ENCODE results near the gene PPFIBP2.

The PPFIBP2 gene

DNA sequence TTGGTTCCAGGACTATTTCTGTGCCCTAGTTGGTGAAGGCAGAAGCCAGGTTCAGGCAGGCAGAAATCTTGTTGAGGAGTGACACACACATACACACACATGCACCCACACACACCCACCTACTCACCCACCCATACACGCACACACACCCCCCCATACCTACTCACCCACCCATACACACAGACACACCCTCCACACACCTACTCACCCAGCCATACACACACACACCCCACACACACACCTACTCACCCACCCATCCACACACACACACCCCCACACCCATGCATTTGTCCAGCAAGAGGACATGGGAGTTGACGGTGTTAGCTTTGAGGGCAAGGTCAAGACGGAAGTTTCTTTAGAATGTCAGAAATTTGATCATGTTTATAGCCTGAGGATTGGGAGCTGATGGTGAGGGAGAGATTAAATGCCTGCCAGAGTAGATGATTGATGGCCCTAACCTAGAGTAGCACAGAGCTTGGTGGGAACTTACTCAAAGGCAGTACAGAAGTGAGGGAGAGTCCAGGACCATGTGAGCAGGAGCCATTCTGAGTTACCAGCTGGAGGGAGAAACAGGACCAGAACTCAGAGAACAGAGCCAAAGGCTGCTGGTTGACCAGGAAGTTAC lies 90.6 kb downstream of the PPFIBP2 start:
- H3K27ac ChIP-seq (ENCODE audit: low read depth, low read length), result no peak overlapping the region

DNA sequence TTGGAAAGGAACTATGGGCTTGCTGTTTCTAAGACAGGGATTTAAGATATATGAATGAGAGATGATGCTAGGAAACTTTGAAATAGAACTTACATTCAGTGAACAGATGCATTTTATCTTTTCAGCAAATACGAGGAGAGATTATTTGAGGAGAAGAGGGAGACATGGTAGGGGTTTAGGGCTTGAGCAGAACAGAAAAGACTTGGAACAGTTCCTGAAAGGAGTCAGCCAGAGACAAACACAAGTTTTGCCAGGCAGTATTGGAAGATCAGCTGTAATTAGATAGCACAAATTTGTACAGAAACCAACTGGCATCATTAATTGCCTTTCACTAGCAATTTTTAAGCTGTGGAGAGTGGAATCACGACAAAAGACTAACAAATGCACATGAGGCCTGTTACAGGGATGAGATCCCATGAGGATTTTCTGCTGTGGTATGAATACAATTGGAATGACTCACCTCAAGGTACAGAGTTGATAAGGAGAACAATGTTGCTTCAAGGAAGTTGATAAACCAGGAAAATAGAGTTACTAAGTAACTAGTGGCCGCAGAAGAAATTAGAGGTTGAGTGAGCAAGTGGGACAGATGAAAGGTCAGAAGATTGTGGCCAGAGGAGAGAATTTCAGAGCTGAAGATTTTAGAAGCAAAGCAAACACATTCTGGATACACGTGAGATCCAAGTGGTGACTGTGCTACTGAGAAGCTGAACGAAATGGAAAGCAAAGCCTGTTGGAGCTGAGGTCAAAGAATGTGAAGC lies 91.6 kb downstream of the PPFIBP2 start:
- Histone ChIP-seq H3K27ac (ENCODE audit: low read depth, low read length) (peak overlapping the region; percentile 53), H3K4me1 (ENCODE audit: control insufficient read depth in 1 of 2, insufficient read depth in 2 of 2, low read length in 2 of 2) (peaks cover 35 to 57% of the 10 kb centered on the region in 2 donors), H3K27me3 (ENCODE audit: control insufficient read depth in 1 of 2, insufficient read depth in 2 of 2, low read length in 2 of 2) (no peaks in the 10 kb centered on the region), H3K4me3 (ENCODE audit: low read depth in 1 of 2, low read length in 2 of 2) (peak overlapping the region; percentile 65 to 67), H3K36me3 (ENCODE audit: control insufficient read depth in 1 of 2, insufficient read depth in 2 of 2, low read length in 2 of 2) (peaks cover 10 to 13% of the 10 kb centered on the region in 2 donors), H3K9ac (ENCODE audit: low read depth in 1 of 2, low read length in 2 of 2) (peak overlapping the region; percentile 32 to 35), H3K9me3 (ENCODE audit: control insufficient read depth in 1 of 2, low read length in 2 of 2) (no peaks in the 10 kb centered on the region)

More for the DNA sequence above, 90.6 kb downstream of the PPFIBP2 start:
- no peaks in the 10 kb centered on the region for H3K27me3 ChIP-seq (ENCODE audit: control insufficient read depth in 1 of 2, insufficient read depth in 2 of 2, low read length in 2 of 2)
- H3K4me1 ChIP-seq (ENCODE audit: control insufficient read depth in 1 of 2, insufficient read depth in 2 of 2, low read length in 2 of 2), result peaks cover 37 to 62% of the 10 kb centered on the region in 2 donors
- no peaks in the 10 kb centered on the region for H3K9me3 ChIP-seq (ENCODE audit: control insufficient read depth in 1 of 2, low read length in 2 of 2)
- H3K4me3 ChIP-seq (ENCODE audit: low read depth in 1 of 2, low read length in 2 of 2), result no peak overlapping the region
- no peak overlapping the region for H3K9ac ChIP-seq (ENCODE audit: low read depth in 1 of 2, low read length in 2 of 2)
- H3K36me3 ChIP-seq (ENCODE audit: control insufficient read depth in 1 of 2, insufficient read depth in 2 of 2, low read length in 2 of 2), result peaks cover 7 to 8% of the 10 kb centered on the region in 2 donors

DNA sequence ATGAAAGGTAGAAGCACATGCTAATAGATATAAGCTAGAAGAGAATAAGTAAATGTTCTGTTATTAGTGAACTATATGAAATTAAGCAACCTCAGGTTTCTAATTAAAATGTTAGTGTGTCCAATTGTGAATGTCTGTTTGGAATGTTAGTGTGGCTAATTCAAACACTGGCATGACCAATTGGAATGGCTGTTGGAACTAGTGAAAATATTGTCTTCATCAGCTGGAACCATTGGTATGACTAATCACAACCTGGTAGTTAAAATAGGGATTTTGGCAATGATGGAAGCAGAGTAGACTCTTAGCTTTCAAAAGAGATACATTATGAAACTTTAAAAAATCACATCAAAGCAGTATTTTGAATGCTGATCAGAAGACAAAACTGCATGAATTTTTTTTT lies 92.7 kb downstream of the PPFIBP2 start:
- Histone ChIP-seq H3K4me3 (ENCODE audit: low read depth in 1 of 2, low read length in 2 of 2) (peak overlapping the region; percentile 65 to 67), H3K4me1 (ENCODE audit: control insufficient read depth in 1 of 2, insufficient read depth in 2 of 2, low read length in 2 of 2) (peaks cover 43 to 57% of the 10 kb centered on the region in 2 donors), H3K27ac (ENCODE audit: low read depth, low read length) (no peak overlapping the region), H3K36me3 (ENCODE audit: control insufficient read depth in 1 of 2, insufficient read depth in 2 of 2, low read length in 2 of 2) (peaks cover 6 to 16% of the 10 kb centered on the region in 2 donors), H3K27me3 (ENCODE audit: control insufficient read depth in 1 of 2, insufficient read depth in 2 of 2, low read length in 2 of 2) (no peaks in the 10 kb centered on the region), H3K9ac (ENCODE audit: low read depth in 1 of 2, low read length in 2 of 2) (peak overlapping the region in 1 of 2 donors; percentile 35), H3K9me3 (ENCODE audit: control insufficient read depth in 1 of 2, low read length in 2 of 2) (no peaks in the 10 kb centered on the region)

DNA sequence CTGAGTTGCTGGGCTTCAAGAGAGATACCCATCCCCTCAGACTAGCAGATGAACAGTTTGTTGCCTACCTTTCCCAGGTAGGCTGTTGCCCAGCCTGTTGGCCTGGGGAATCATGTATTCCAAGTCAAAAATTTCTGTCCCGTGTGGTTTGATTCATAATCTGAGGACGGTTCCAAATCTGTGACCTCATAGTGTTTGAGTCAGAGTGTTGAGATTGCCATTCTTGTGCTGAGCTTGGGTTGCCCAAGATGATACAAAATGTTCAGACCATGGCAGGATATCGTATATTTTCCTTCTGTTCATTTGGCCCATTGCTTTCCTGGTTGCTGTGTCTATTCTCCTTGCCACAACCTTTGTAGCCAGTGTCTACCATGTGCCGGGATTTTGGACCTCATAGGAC lies 95.2 kb downstream of the PPFIBP2 start:
- Histone ChIP-seq H3K27ac (ENCODE audit: low read depth, low read length) (no peak overlapping the region), H3K27me3 (ENCODE audit: control insufficient read depth in 1 of 2, insufficient read depth in 2 of 2, low read length in 2 of 2) (no peaks in the 10 kb centered on the region), H3K36me3 (ENCODE audit: control insufficient read depth in 1 of 2, insufficient read depth in 2 of 2, low read length in 2 of 2) (peaks cover 6 to 37% of the 10 kb centered on the region in 2 donors), H3K9ac (ENCODE audit: low read depth in 1 of 2, low read length in 2 of 2) (no peak overlapping the region), H3K4me1 (ENCODE audit: control insufficient read depth in 1 of 2, insufficient read depth in 2 of 2, low read length in 2 of 2) (peaks cover 46 to 57% of the 10 kb centered on the region in 2 donors), H3K9me3 (ENCODE audit: control insufficient read depth in 1 of 2, low read length in 2 of 2) (no peaks in the 10 kb centered on the region), H3K4me3 (ENCODE audit: low read depth in 1 of 2, low read length in 2 of 2) (peak overlapping the region in 1 of 2 donors; percentile 32)

DNA sequence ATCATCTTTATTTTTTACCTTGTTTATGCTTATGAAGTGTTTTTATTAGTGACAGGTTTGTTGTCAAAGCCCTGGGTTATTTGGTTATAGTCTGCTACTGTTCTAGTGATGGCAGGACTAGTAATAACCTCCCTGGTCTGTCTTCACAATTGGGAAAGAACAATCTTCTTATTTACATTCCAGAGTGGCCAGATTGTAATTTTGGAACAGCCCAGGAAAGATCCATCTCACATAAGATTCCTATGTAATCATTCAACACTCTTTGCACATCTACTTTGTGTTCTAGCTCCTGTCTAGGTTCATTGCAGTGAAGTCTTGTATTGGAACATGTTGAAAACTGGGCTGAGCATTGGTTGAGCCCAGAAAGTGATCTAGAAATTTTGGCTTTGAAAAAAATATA lies 95.7 kb downstream of the PPFIBP2 start:
- no peak overlapping the region for H3K27ac ChIP-seq (ENCODE audit: low read depth, low read length)

DNA sequence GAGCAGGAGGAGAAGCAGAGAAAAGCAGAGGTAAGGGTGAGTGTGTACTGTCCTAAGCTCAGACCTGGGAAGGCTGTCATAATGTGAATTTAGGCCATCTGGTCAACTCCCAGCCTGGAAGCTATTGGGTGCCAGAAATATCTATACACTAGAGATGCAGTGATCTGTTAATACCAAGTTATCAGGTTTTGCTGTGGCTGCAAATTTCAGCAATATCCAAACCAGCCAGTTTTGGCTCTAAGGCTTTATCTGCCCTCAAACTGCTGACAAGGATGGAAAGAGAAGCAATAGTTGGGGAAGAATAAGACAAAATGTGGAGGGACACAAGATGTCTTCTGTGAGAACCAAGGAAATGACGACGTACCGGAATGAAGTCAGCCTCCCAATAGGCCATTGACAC lies 96.6 kb downstream of the PPFIBP2 start:
- H3K27ac ChIP-seq (ENCODE audit: low read depth, low read length), result no peak overlapping the region
- H3K4me3 ChIP-seq (ENCODE audit: low read depth in 1 of 2, low read length in 2 of 2), result no peak overlapping the region
- no peaks in the 10 kb centered on the region for H3K27me3 ChIP-seq (ENCODE audit: control insufficient read depth in 1 of 2, insufficient read depth in 2 of 2, low read length in 2 of 2)
- no peak overlapping the region for H3K9ac ChIP-seq (ENCODE audit: low read depth in 1 of 2, low read length in 2 of 2)
- H3K4me1 ChIP-seq (ENCODE audit: control insufficient read depth in 1 of 2, insufficient read depth in 2 of 2, low read length in 2 of 2), result peaks cover 32 to 43% of the 10 kb centered on the region in 2 donors
- no peaks in the 10 kb centered on the region for H3K9me3 ChIP-seq (ENCODE audit: control insufficient read depth in 1 of 2, low read length in 2 of 2)
- H3K36me3 ChIP-seq (ENCODE audit: control insufficient read depth in 1 of 2, insufficient read depth in 2 of 2, low read length in 2 of 2), result peaks cover 6 to 37% of the 10 kb centered on the region in 2 donors

More for the DNA sequence above, 95.7 kb downstream of the PPFIBP2 start:
- no peak overlapping the region for H3K4me3 ChIP-seq (ENCODE audit: low read depth in 1 of 2, low read length in 2 of 2)
- H3K9ac ChIP-seq (ENCODE audit: low read depth in 1 of 2, low read length in 2 of 2), result no peak overlapping the region
- H3K36me3 ChIP-seq (ENCODE audit: control insufficient read depth in 1 of 2, insufficient read depth in 2 of 2, low read length in 2 of 2), result peaks cover 6 to 37% of the 10 kb centered on the region in 2 donors
- H3K9me3 ChIP-seq (ENCODE audit: control insufficient read depth in 1 of 2, low read length in 2 of 2), result no peaks in the 10 kb centered on the region
- H3K4me1 ChIP-seq (ENCODE audit: control insufficient read depth in 1 of 2, insufficient read depth in 2 of 2, low read length in 2 of 2), result peaks cover 41 to 52% of the 10 kb centered on the region in 2 donors
- H3K27me3 ChIP-seq (ENCODE audit: control insufficient read depth in 1 of 2, insufficient read depth in 2 of 2, low read length in 2 of 2), result no peaks in the 10 kb centered on the region

DNA sequence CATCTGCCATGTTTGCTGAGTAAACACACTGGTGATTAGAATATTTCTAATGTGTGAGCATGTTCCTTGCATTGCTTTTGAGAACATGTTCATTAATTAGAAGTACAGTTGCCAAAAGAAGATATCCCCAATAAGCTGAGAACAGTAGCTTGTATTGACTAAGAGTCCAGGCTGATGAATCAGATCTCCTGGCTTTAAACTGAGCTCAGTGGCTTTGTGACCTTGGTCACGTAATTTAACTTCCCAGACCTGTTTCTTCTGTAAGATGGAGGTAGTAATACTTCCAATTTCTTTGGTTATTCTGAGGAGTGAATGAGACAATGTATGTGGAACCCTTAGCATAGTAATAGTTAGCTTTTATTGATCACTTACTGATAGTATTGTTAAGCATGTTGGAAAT lies 97.6 kb downstream of the PPFIBP2 start:
- H3K36me3 ChIP-seq (ENCODE audit: control insufficient read depth in 1 of 2, insufficient read depth in 2 of 2, low read length in 2 of 2), result peaks cover 6 to 44% of the 10 kb centered on the region in 2 donors
- H3K27ac ChIP-seq (ENCODE audit: low read depth, low read length), result no peak overlapping the region
- no peaks in the 10 kb centered on the region for H3K27me3 ChIP-seq (ENCODE audit: control insufficient read depth in 1 of 2, insufficient read depth in 2 of 2, low read length in 2 of 2)
- no peak overlapping the region for H3K4me3 ChIP-seq (ENCODE audit: low read depth in 1 of 2, low read length in 2 of 2)
- H3K4me1 ChIP-seq (ENCODE audit: control insufficient read depth in 1 of 2, insufficient read depth in 2 of 2, low read length in 2 of 2), result peaks cover 31 to 42% of the 10 kb centered on the region in 2 donors
- H3K9ac ChIP-seq (ENCODE audit: low read depth in 1 of 2, low read length in 2 of 2), result no peak overlapping the region
- no peaks in the 10 kb centered on the region for H3K9me3 ChIP-seq (ENCODE audit: control insufficient read depth in 1 of 2, low read length in 2 of 2)

DNA sequence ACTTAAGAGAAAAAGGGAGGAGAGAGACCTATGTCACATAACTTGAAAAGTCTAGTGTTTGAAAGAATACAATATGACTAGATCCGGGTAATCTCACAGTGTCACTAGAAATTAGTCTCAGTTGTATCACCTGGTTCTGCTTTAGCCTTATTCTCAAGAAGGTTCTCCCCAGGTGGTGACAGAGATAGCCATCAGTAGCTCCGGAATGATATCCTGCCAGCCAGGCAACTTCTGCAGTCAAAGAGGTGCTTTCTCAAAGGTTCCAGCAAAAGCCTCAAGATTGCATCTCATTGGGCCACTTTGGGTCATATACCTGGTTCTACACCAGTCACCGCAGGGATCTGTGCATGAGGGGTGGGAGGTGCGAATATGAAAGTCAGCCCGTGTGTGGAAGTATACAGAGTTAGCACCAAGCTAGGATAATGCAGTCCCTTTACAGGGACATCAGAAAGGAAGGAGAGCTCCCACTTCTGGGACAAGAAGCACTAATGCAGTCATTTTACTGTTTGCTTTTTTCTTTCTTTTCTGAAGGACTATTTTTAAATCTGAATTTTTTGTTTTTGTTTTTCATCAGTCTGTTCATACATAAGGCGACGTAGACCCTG lies 98.4 kb downstream of the PPFIBP2 start:
- Histone ChIP-seq H3K4me1 (ENCODE audit: control insufficient read depth in 1 of 2, insufficient read depth in 2 of 2, low read length in 2 of 2) (peaks cover 31 to 42% of the 10 kb centered on the region in 2 donors), H3K36me3 (ENCODE audit: control insufficient read depth in 1 of 2, insufficient read depth in 2 of 2, low read length in 2 of 2) (peaks cover 10 to 52% of the 10 kb centered on the region in 2 donors), H3K27ac (ENCODE audit: low read depth, low read length) (no peak overlapping the region), H3K9ac (ENCODE audit: low read depth in 1 of 2, low read length in 2 of 2) (no peak overlapping the region), H3K4me3 (ENCODE audit: low read depth in 1 of 2, low read length in 2 of 2) (no peak overlapping the region), H3K9me3 (ENCODE audit: control insufficient read depth in 1 of 2, low read length in 2 of 2) (no peaks in the 10 kb centered on the region), H3K27me3 (ENCODE audit: control insufficient read depth in 1 of 2, insufficient read depth in 2 of 2, low read length in 2 of 2) (no peaks in the 10 kb centered on the region)

DNA sequence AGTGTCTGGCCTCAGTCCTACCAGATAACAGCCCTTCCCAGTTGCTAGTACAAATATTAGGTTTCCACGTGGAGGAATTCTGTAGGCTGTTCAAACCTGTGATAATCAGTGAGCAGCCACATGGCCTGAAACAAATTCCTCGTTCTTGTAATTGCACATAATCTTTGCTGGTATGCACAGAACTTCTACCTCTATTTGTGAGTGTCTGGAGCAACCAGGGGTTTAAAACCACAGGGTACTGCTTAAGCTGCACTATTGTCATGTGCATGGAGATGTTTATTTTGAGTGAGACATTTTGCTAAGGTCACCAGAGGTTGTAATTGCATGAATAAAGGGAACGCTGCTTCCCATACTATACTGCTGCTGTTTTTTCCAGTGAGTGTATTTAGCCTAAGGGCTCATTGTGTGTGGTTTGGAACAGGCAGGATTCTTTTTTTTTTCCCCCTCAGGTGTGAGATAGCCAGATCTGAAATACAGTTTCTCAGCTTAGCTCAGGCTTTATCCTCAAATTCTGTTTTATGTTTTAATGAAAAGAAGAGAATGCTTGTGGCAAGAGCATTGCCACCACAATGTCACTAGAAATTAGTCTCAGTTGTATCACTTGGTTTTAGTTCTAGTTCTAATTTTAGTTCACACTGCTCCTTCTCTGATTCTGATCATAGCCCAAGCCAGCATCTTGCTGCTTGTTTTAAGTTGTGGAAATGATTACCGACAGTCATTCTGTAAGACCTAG lies 99.0 kb downstream of the PPFIBP2 start:
- H3K9me3 ChIP-seq (ENCODE audit: control insufficient read depth in 1 of 2, low read length in 2 of 2), result no peaks in the 10 kb centered on the region
- H3K27me3 ChIP-seq (ENCODE audit: control insufficient read depth in 1 of 2, insufficient read depth in 2 of 2, low read length in 2 of 2), result no peaks in the 10 kb centered on the region
- peaks cover 31 to 41% of the 10 kb centered on the region in 2 donors for H3K4me1 ChIP-seq (ENCODE audit: control insufficient read depth in 1 of 2, insufficient read depth in 2 of 2, low read length in 2 of 2)
- H3K36me3 ChIP-seq (ENCODE audit: control insufficient read depth in 1 of 2, insufficient read depth in 2 of 2, low read length in 2 of 2), result peaks cover 13 to 58% of the 10 kb centered on the region in 2 donors
- no peak overlapping the region for H3K9ac ChIP-seq (ENCODE audit: low read depth in 1 of 2, low read length in 2 of 2)
- no peak overlapping the region for H3K27ac ChIP-seq (ENCODE audit: low read depth, low read length)
- H3K4me3 ChIP-seq (ENCODE audit: low read depth in 1 of 2, low read length in 2 of 2), result no peak overlapping the region

Measured in duodenal mucosa (tissue), 2 donors.